Uterus (tissue), 2 donors: Measurements from ENCODE around the gene ELK4.

Experiments
- POLR2A ChIP-seq, 2 donors: fragments of 450-650 bp; IDR thresholded peaks; one replicate each; pipeline ENCODE4 v1.6.1; 2016; ENCODE audit warnings: antibody characterized with exemption in 2 of 2, mild to moderate bottlenecking in 1 of 2, moderate library complexity in 1 of 2
- TF ChIP-seq, protein P1 (sequence below), 4 experiments: fragments of 200-600 bp in 2 of 4; fragments of 450-650 bp in 2 of 4; sonication (generic) in 2 of 4; IDR thresholded peaks; one replicate each; pipeline ENCODE4 v1.5.1; 2016 to 2019; ENCODE audit warnings: antibody characterized with exemption in 4 of 4, mild to moderate bottlenecking in 2 of 4, moderate library complexity in 1 of 4

DNA sequence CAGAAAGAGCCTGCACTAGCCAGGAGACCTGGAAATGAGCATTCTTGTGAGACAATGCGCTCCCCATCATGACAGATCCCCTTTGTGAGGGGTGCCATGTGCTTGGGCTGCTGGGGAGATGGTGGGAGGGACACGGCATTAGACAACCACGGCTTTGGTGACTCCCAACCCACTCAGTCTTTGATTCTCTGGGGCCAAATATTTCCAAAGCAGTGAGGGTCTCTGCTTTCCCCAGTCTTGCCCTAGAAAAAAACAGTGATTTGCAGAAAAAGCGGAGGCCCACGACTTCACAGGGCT lies 38.3 kb upstream of the ELK4 start:
- TF ChIP-seq, protein P1, sequence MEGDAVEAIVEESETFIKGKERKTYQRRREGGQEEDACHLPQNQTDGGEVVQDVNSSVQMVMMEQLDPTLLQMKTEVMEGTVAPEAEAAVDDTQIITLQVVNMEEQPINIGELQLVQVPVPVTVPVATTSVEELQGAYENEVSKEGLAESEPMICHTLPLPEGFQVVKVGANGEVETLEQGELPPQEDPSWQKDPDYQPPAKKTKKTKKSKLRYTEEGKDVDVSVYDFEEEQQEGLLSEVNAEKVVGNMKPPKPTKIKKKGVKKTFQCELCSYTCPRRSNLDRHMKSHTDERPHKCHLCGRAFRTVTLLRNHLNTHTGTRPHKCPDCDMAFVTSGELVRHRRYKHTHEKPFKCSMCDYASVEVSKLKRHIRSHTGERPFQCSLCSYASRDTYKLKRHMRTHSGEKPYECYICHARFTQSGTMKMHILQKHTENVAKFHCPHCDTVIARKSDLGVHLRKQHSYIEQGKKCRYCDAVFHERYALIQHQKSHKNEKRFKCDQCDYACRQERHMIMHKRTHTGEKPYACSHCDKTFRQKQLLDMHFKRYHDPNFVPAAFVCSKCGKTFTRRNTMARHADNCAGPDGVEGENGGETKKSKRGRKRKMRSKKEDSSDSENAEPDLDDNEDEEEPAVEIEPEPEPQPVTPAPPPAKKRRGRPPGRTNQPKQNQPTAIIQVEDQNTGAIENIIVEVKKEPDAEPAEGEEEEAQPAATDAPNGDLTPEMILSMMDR (IDR thresholded peaks at IDR 0.05), result no peak
- TF ChIP-seq POLR2A (IDR thresholded peaks at IDR 0.05), result no peak
